HepG2 (cell line): ENCODE measurements around the gene XRN1. TPM values are rescaled to one million over a fixed set of nuclear protein-coding genes. Genes with fewer than 3 reads are reported as not detected.

ENCODE experiments used
- ATAC-seq: fragments of 200-7000 bp; cut with Tn5 transposase; 3 replicates; pipeline ENCODE4 v1.9.1; 2020; ENCODE audit warnings: mild to moderate bottlenecking, moderate library complexity
- BruUV-seq: library from RNA; stranded (reverse); fragments of 400-500 nt; replicated peaks from 2 replicates; lab custom pipeline; 2021; lab: Mats Ljungman, UMichigan
- CTCF ChIA-PET: fragments of 300-600 bp; formaldehyde crosslinking; extraction: SDS; loops from one replicate; lab custom pipeline; 2021; ENCODE audit warnings: low total read pairs, inconsistent platforms, low intra/inter-chr PET ratio; lab: Yijun Ruan, JAX
- POLR2A ChIA-PET: fragments of 350-600 bp; sonication (Branson Sonifier 250); formaldehyde crosslinking; loops from one replicate; lab custom pipeline; 2020; ENCODE audit warnings: antibody characterized with exemption, inconsistent platforms; lab: Yijun Ruan, JAX
- DNase-seq: peaks from one replicate; pipeline ENCODE4 v3.0.0-alpha.2; 2015; ENCODE audit warnings: low spot score
- FAIRE-seq: peaks from 3 replicates; lab custom pipeline; 2011; peaks lifted over from hg19 to GRCh38; lab: Jason Lieb, UNC
- H2AFZ ChIP-seq: one replicate; pipeline ENCODE4 v1.6.1; 2011; ENCODE audit warnings: low read length, inconsistent platforms
- H3K27ac ChIP-seq: fragments of 300-600 bp; 3 replicates; pipeline ENCODE4 v1.8.0; 2011; ENCODE audit warnings: mixed run types, mild to moderate bottlenecking, mixed read lengths, low read length, inconsistent platforms; ENCODE audit not compliant: insufficient read depth; ENCODE audit errors: extremely low read length
- H3K27me3 ChIP-seq, 2 experiments: fragments of 200-600 bp in 1 of 2; 2 replicates in 1 of 2; 3 replicates in 1 of 2; pipeline versions ENCODE4 v1.6.0 to v1.8.0; 2011; ENCODE audit warnings: low read length in 2 of 2, mild to moderate bottlenecking in 2 of 2, moderate library complexity in 2 of 2, inconsistent platforms in 1 of 2; ENCODE audit not compliant: insufficient read depth in 2 of 2, control insufficient read depth in 1 of 2
- H3K36me3 ChIP-seq, 2 experiments: fragments of 200-600 bp in 1 of 2; replicated peaks in 1 of 2; 2 replicates in 1 of 2; 3 replicates in 1 of 2; pipeline versions ENCODE4 v1.5.1 to v1.8.0; 2011; ENCODE audit warnings: low read length in 2 of 2, inconsistent platforms in 1 of 2; ENCODE audit not compliant: insufficient read depth in 2 of 2, control insufficient read depth in 1 of 2
- H3K4me1 ChIP-seq: 2 replicates; pipeline ENCODE4 v1.5.1; 2012; ENCODE audit warnings: low read length, inconsistent platforms; ENCODE audit not compliant: insufficient read depth
- H3K4me2 ChIP-seq: 2 replicates; pipeline ENCODE4 v1.6.0; 2011; ENCODE audit warnings: low read depth, low read length, inconsistent platforms
- H3K4me3 ChIP-seq, 3 experiments: fragments of 200-600 bp in 1 of 3; sonication (generic), shearing (Covaris generic) in 1 of 3; replicated peaks in 1 of 3; 2 replicates each; pipeline ENCODE4 v1.5.1; 2011 to 2016; ENCODE audit warnings: low read length in 3 of 3, inconsistent platforms in 2 of 3, low read depth in 2 of 3, mild to moderate bottlenecking in 2 of 3, control low read depth in 1 of 3, mixed read lengths in 1 of 3; ENCODE audit not compliant: insufficient read depth in 1 of 3
- H3K79me2 ChIP-seq: one replicate; pipeline ENCODE4 v1.6.1; 2011; ENCODE audit warnings: low read length, inconsistent platforms; ENCODE audit not compliant: insufficient read depth
- H3K9ac ChIP-seq: 2 replicates; pipeline ENCODE4 v1.6.0; 2011; ENCODE audit warnings: mild to moderate bottlenecking, low read depth, low read length, inconsistent platforms; ENCODE audit not compliant: insufficient read depth
- H3K9me3 ChIP-seq: 2 replicates; pipeline ENCODE4 v1.5.1; 2012; ENCODE audit warnings: mild to moderate bottlenecking, low read length
- H4K20me1 ChIP-seq: 2 replicates; pipeline ENCODE4 v1.6.0; 2011; ENCODE audit warnings: inconsistent platforms, mild to moderate bottlenecking, low read length, moderate library complexity; ENCODE audit not compliant: insufficient read depth
- ELF3 ChIP-seq: IDR thresholded peaks from 2 replicates; pipeline ENCODE4 v1.6.1; 2016; ENCODE audit warnings: missing genetic modification reagents, missing compliant biosample characterization
- ERF ChIP-seq: IDR thresholded peaks from 2 replicates; pipeline ENCODE4 v1.6.1; 2018; ENCODE audit warnings: missing biosample characterization, missing genetic modification reagents
- HNRNPLL ChIP-seq: fragments of 200-400 bp; formaldehyde crosslinking; IDR thresholded peaks from 2 replicates; pipeline ENCODE4 v1.6.1; 2017; ENCODE audit warnings: mild to moderate bottlenecking, low read depth, low read length; ENCODE audit not compliant: poor library complexity, severe bottlenecking
- MED13 ChIP-seq: sonication (generic); formaldehyde crosslinking; IDR thresholded peaks from 2 replicates; pipeline ENCODE4 v1.5.0; 2020; ENCODE audit warnings: missing genetic modification reagents
- MEIS2 ChIP-seq: sonication (generic); formaldehyde crosslinking; IDR thresholded peaks from 2 replicates; pipeline ENCODE4 v1.9.0; 2021; ENCODE audit warnings: mild to moderate bottlenecking, missing genetic modification reagents
- NBN ChIP-seq: fragments of 450-650 bp; conservative IDR thresholded peaks from 2 replicates; pipeline ENCODE4 v1.6.1; 2017
- ZNF30 ChIP-seq: sonication (generic); formaldehyde crosslinking; IDR thresholded peaks from 2 replicates; pipeline ENCODE4 v1.5.0; 2020; ENCODE audit warnings: mild to moderate bottlenecking, missing genetic modification reagents
- ZNF329 ChIP-seq: sonication (generic); formaldehyde crosslinking; IDR thresholded peaks from 2 replicates; pipeline ENCODE4 v1.9.0; 2021; ENCODE audit warnings: low read depth, mild to moderate bottlenecking, missing genetic modification reagents
- ZNF468 ChIP-seq: sonication (generic); formaldehyde crosslinking; IDR thresholded peaks from 2 replicates; pipeline ENCODE4 v1.8.0; 2022; ENCODE audit warnings: mild to moderate bottlenecking, moderate library complexity, missing genetic modification reagents
- ZNF547 ChIP-seq: sonication (generic); formaldehyde crosslinking; IDR thresholded peaks from 2 replicates; pipeline ENCODE4 v1.5.1; 2020; ENCODE audit warnings: mild to moderate bottlenecking, missing genetic modification reagents
- ZNF558 ChIP-seq: sonication (generic); formaldehyde crosslinking; IDR thresholded peaks from 2 replicates; pipeline ENCODE4 v1.9.0; 2022; ENCODE audit warnings: mild to moderate bottlenecking, missing genetic modification reagents, borderline replicate concordance
- ZNF724P ChIP-seq: sonication (generic); formaldehyde crosslinking; IDR thresholded peaks from 2 replicates; pipeline ENCODE4 v1.8.0; 2022; ENCODE audit warnings: missing genetic modification reagents, borderline replicate concordance
- WGBS: methylation state at CpG from one replicate; pipeline ENCODE4 v1.1.6; 2017; ENCODE audit warnings: low lambda C conversion rate; 5-methylcytosine and 5-hydroxymethylcytosine counted together
- in situ Hi-C: cut with HindIII; loops from 2 replicates; pipeline ENCODE4 v1.10.0; 2017; ENCODE audit warnings: low pct_unique_long_range_greater_than_20kb; ENCODE audit not compliant: extremely low pct_ligation_motif_present
- intact Hi-C: fragments of 100-400 bp; cut with micrococcal nuclease; formaldehyde crosslinking; loops from one replicate; pipeline ENCODE4 v1.10.0; 2022; ENCODE audit not compliant: unreplicated experiment
- polyA plus RNA-seq, 8 experiments: library from polyadenylated mRNA; depleted of rRNA in 3 of 8; stranded (reverse) in 7 of 8; unstranded in 1 of 8; fragments of >200 nt; fragmentation: Illumina TruSeq in 4 of 8; extraction: Trizol in 4 of 8; gene quantifications; 2 replicates each; pipeline versions ENCODE4 v1.2.1 to v1.2.3, GENCODE V29; 2011 to 2016; ENCODE audit warnings: low read depth in 4 of 8, missing spikeins in 1 of 8, mixed read lengths in 1 of 8; ENCODE audit not compliant: insufficient read depth in 1 of 8
- total RNA-seq, 5 experiments: library from RNA; depleted of rRNA; stranded (reverse); fragments of >200 nt; fragmentation: Illumina TruSeq; extraction: Trizol; gene quantifications; 2 replicates each; pipeline ENCODE4 v1.2.3, GENCODE V29; 2016; ENCODE audit warnings: low read depth in 1 of 5
- TF ChIP-seq, protein P1 (sequence below): sonication (generic); formaldehyde crosslinking; IDR thresholded peaks from 2 replicates; pipeline ENCODE4 v1.8.0; 2022; ENCODE audit warnings: mild to moderate bottlenecking, missing genetic modification reagents, borderline replicate concordance
- TF ChIP-seq, protein P2 (sequence below): sonication (generic); formaldehyde crosslinking; IDR thresholded peaks from 2 replicates; pipeline ENCODE4 v1.5.1; 2020; ENCODE audit warnings: mild to moderate bottlenecking, missing genetic modification reagents

The XRN1 gene
- total and polyA plus RNA-seq, 2 of the 13 experiments (the other 11 are each of a cell fraction or from before 2014, with no cell fraction given): 13.2 to 13.3 TPM

DNA sequence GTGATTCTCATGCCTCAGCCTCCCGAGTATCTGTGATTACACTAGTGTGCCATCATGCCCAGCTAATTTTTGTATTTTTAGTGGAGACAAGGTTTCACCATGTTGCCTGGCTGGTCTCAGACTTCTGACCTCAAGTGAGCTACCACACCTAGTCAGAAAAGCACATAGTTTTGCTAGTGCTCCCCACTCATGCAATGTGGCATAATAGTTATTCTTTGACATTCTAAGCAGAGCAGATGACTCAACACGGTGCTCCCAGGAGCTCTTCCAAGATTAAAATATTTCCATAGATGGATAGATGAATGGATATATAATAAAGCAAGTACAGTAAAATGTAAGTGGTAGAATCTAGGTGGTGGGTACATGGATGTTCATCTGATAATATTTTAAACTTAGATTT lies 169.4 kb downstream of the XRN1 start:
- H3K36me3 ChIP-seq: no peaks in the 10 kb centered on the region
- no peak overlapping the region for H3K4me2 ChIP-seq
- no peaks in the 10 kb centered on the region for H3K27me3 ChIP-seq
- intact Hi-C loops: no loop called here
- peaks cover 6% of the 10 kb centered on the region; the same call in 1 of the 2 replicates for H3K4me1 ChIP-seq
- no peak overlapping the region for H3K27ac ChIP-seq
- FAIRE-seq (no peak), DNase-seq (no peak)
- in situ Hi-C loops: loop anchor here (5.0 to 10.0 kb wide), 3 partner anchors 94 to 314 kb away; no protein-coding TSS in a partner anchor
- no peak overlapping the region for H3K9ac ChIP-seq
- H3K4me3 ChIP-seq: no peak overlapping the region
- no peaks in the 10 kb centered on the region for H3K79me2 ChIP-seq
- H3K9me3 ChIP-seq: no peaks in the 10 kb centered on the region
- H4K20me1 ChIP-seq: no peaks in the 10 kb centered on the region
- TF ChIP-seq NBN: no peak
- no peak for TF ChIP-seq ELF3 (CRISPR knock-in tag)
- TF ChIP-seq, all 625 proteins: peak for 0
- ChIA-PET CTCF (interaction anchor here (2.3 kb wide), 1 partner anchor 98 kb away, joined by 15 read pairs; no protein-coding TSS in a partner anchor), POLR2A (no interaction called here)
- no peak overlapping the region for H2AFZ ChIP-seq
- BruUV-seq: no TSS peak
- ATAC-seq: no peak
- WGBS: 50% methylated on average over 2 of the region's 2 CpGs

DNA sequence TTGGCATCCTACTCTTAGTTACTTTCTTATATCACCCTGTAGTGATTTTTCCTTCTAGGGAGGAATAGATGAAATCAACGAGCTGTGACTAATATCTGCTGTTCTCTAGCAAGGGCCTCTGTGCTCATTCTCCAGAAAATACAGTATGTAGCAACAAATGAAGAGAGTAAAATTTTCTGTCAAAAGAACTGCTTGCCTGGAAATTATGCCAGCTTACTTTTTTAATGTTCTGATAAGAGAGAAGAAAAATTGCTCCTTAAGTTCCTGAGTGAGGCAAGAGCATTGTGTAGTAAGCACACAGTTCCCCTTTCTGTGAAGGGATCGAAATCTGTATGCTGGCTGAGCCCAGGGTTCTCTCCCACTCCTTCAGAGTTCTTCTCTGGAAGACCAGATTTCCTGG lies 171.1 kb downstream of the XRN1 start:
- BruUV-seq: no TSS peak
- H3K9ac ChIP-seq: no peak overlapping the region
- CTCF ChIA-PET: no interaction called here
- POLR2A ChIA-PET: no interaction called here
- H3K79me2 ChIP-seq: no peaks in the 10 kb centered on the region
- no peak for DNase-seq
- no peaks in the 10 kb centered on the region for H3K27me3 ChIP-seq
- ATAC-seq: no peak
- H3K9me3 ChIP-seq: no peaks in the 10 kb centered on the region
- FAIRE-seq: no peak
- H3K4me3 ChIP-seq: no peak overlapping the region
- intact Hi-C loops (no loop called here), in situ Hi-C loops (loop anchor here (5.0 to 10.0 kb wide), 3 partner anchors 92 to 312 kb away; no protein-coding TSS in a partner anchor)
- H3K4me1 ChIP-seq: peaks cover 6% of the 10 kb centered on the region; the same call in 1 of the 2 replicates
- H2AFZ ChIP-seq: no peak overlapping the region
- no peak overlapping the region for H3K4me2 ChIP-seq
- 30% methylated on average over 2 of the region's 2 CpGs for WGBS
- no peak overlapping the region for H3K27ac ChIP-seq
- H4K20me1 ChIP-seq: no peaks in the 10 kb centered on the region
- H3K36me3 ChIP-seq: no peaks in the 10 kb centered on the region
- TF ChIP-seq ZNF724P (no peak), ZNF468 (no peak), ZNF558 (CRISPR knock-in tag) (no peak), MED13 (CRISPR knock-in tag) (no peak), HNRNPLL (no peak), ZNF329 (CRISPR knock-in tag) (no peak), MEIS2 (CRISPR knock-in tag) (no peak), ERF (no peak), ZNF30 (CRISPR knock-in tag) (no peak), ZNF547 (CRISPR knock-in tag) (no peak)
- TF ChIP-seq, protein P1, sequence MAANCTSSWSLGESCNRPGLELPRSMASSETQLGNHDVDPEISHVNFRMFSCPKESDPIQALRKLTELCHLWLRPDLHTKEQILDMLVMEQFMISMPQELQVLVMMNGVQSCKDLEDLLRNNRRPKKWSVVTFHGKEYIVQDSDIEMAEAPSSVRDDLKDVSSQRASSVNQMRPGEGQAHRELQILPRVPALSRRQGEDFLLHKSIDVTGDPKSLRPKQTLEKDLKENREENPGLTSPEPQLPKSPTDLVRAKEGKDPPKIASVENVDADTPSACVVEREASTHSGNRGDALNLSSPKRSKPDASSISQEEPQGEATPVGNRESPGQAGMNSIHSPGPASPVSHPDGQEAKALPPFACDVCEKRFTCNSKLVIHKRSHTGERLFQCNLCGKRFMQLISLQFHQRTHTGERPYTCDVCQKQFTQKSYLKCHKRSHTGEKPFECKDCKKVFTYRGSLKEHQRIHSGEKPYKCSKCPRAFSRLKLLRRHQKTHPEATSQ (CRISPR knock-in tag): no peak
- TF ChIP-seq, protein P2, sequence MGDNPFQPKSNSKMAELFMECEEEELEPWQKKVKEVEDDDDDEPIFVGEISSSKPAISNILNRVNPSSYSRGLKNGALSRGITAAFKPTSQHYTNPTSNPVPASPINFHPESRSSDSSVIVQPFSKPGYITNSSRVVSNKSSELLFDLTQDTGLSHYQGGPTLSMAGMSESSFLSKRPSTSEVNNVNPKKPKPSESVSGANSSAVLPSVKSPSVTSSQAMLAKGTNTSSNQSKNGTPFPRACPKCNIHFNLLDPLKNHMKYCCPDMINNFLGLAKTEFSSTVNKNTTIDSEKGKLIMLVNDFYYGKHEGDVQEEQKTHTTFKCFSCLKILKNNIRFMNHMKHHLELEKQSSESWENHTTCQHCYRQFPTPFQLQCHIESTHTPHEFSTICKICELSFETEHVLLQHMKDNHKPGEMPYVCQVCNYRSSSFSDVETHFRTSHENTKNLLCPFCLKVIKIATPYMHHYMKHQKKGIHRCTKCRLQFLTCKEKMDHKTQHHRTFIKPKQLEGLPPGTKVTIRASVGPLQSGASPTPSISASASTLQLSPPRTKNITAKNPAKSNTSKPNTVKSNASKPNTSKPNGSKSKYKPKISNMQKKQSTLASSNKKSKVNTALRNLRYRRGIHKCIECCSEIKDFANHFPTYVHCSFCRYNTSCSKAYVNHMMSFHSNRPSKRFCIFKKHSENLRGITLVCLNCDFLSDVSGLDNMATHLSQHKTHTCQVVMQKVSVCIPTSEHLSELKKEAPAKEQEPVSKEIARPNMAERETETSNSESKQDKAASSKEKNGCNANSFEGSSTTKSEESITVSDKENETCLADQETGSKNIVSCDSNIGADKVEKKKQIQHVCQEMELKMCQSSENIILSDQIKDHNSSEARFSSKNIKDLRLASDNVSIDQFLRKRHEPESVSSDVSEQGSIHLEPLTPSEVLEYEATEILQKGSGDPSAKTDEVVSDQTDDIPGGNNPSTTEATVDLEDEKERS: no peak
